Mononuclear cell (primary cell): ENCODE results near the gene EBPL. TPM values are rescaled to one million over a fixed set of nuclear protein-coding genes. Genes with fewer than 3 reads are reported as not detected.

Experiments used
- total RNA-seq: library from RNA; depleted of rRNA; stranded (reverse); fragments of >200 nt; gene quantifications from one replicate; pipeline ENCODE4 v1.2.3, GENCODE V29; 2012

Gene EBPL
- total RNA-seq, 1 donor = 20.1 TPM

Other genes with a start within 250 kb of the EBPL start
- 3.4 TPM for gene CAB39L, start 247.4 kb downstream of the EBPL start, total RNA-seq
- 20.6 TPM for gene SETDB2, start 247.2 kb downstream of the EBPL start, total RNA-seq
- gene PHF11, start 195.5 kb downstream of the EBPL start, total RNA-seq = 56.9 TPM
- 19.0 TPM for gene RCBTB1, start 105.9 kb downstream of the EBPL start, total RNA-seq
- 1.3 TPM for gene ARL11, start 63.0 kb downstream of the EBPL start, total RNA-seq
- 26.8 TPM for gene KPNA3, start 101.2 kb upstream of the EBPL start, total RNA-seq
- gene SPRYD7, start 244.9 kb upstream of the EBPL start, total RNA-seq = 2.2 TPM